HepG2 (cell line): Measurements from ENCODE around the gene TP73. TPM values are rescaled to one million over a fixed set of nuclear protein-coding genes. Genes with fewer than 3 reads are reported as not detected.
A peak's percentile ranks its signal among the peaks of the same experiment; 100 is the strongest.

Experiments used
- ATF6 ChIP-seq: sonication (generic); formaldehyde crosslinking; conservative IDR thresholded peaks from 2 replicates; pipeline ENCODE4 v1.4.0; 2020; ENCODE audit warnings: missing genetic modification reagents
- CSRNP2 ChIP-seq: sonication (generic); formaldehyde crosslinking; conservative IDR thresholded peaks from 2 replicates; pipeline ENCODE4 v1.8.0; 2022; ENCODE audit warnings: low read depth, missing genetic modification reagents
- CTCF ChIP-seq: sonication (generic); formaldehyde crosslinking; IDR thresholded peaks from 2 replicates; pipeline ENCODE4 v1.5.0; 2020; ENCODE audit warnings: mild to moderate bottlenecking, missing genetic modification reagents, moderate library complexity
- HNRNPL ChIP-seq: fragments of 200-400 bp; formaldehyde crosslinking; IDR thresholded peaks from 2 replicates; pipeline ENCODE4 v1.6.1; 2017; ENCODE audit warnings: mild to moderate bottlenecking, low read depth, low read length
- MLXIP ChIP-seq: sonication (generic); formaldehyde crosslinking; IDR thresholded peaks from 2 replicates; pipeline ENCODE4 v1.9.0; 2021; ENCODE audit warnings: missing genetic modification reagents, borderline replicate concordance
- NFIB ChIP-seq: sonication (generic); formaldehyde crosslinking; IDR thresholded peaks from 2 replicates; pipeline ENCODE4 v1.9.0; 2021; ENCODE audit warnings: missing genetic modification reagents, mild to moderate bottlenecking, borderline replicate concordance
- ZFP36L2 ChIP-seq: sonication (generic); formaldehyde crosslinking; IDR thresholded peaks from 2 replicates; pipeline ENCODE4 v1.4.0; 2020; ENCODE audit warnings: missing genetic modification reagents
- ZNF547 ChIP-seq: sonication (generic); formaldehyde crosslinking; IDR thresholded peaks from 2 replicates; pipeline ENCODE4 v1.5.1; 2020; ENCODE audit warnings: mild to moderate bottlenecking, missing genetic modification reagents
- ZSCAN21 ChIP-seq: sonication (generic); formaldehyde crosslinking; IDR thresholded peaks from 2 replicates; pipeline ENCODE4 v1.8.0; 2022; ENCODE audit warnings: mild to moderate bottlenecking, missing genetic modification reagents, moderate library complexity, borderline replicate concordance
- ZSCAN25 ChIP-seq: sonication (generic); formaldehyde crosslinking; IDR thresholded peaks from 2 replicates; pipeline ENCODE4 v1.8.0; 2022; ENCODE audit warnings: mild to moderate bottlenecking, missing genetic modification reagents
- polyA plus RNA-seq, 8 experiments: library from polyadenylated mRNA; depleted of rRNA in 3 of 8; stranded (reverse) in 7 of 8; unstranded in 1 of 8; fragments of >200 nt; fragmentation: Illumina TruSeq in 4 of 8; extraction: Trizol in 4 of 8; gene quantifications; 2 replicates each; pipeline versions ENCODE4 v1.2.1 to v1.2.3, GENCODE V29; 2011 to 2016; ENCODE audit warnings: low read depth in 4 of 8, missing spikeins in 1 of 8, mixed read lengths in 1 of 8; ENCODE audit not compliant: insufficient read depth in 1 of 8
- total RNA-seq, 5 experiments: library from RNA; depleted of rRNA; stranded (reverse); fragments of >200 nt; fragmentation: Illumina TruSeq; extraction: Trizol; gene quantifications; 2 replicates each; pipeline ENCODE4 v1.2.3, GENCODE V29; 2016; ENCODE audit warnings: low read depth in 1 of 5

Gene TP73
- total and polyA plus RNA-seq, 2 of the 13 experiments (the other 11 are each of a cell fraction or from before 2014, with no cell fraction given) = 0.49 to 1.1 TPM

- no peak for TF ChIP-seq CSRNP2 (CRISPR knock-in tag)
- no peak for TF ChIP-seq ZFP36L2
- 0 out of 2 replicates have a peak, but pooled peaks have one; percentile 14 for TF ChIP-seq ZSCAN25 (CRISPR knock-in tag)
- 0 out of 2 replicates have a peak, but pooled peaks have one; percentile 31 for TF ChIP-seq HNRNPL
- TF ChIP-seq ZSCAN21 (CRISPR knock-in tag) = peak; percentile 62; the same call in 1 of the 2 replicates
- no peak for TF ChIP-seq CTCF (CRISPR knock-in tag)
- peak; percentile 63 for TF ChIP-seq ZNF547 (CRISPR knock-in tag)
- TF ChIP-seq ATF6 (CRISPR knock-in tag) = no peak
- TF ChIP-seq NFIB (CRISPR knock-in tag) = no peak
- no peak for TF ChIP-seq MLXIP (CRISPR knock-in tag)
These were observed 65.6 kb downstream of the TP73 start (continued) for GRCh38 chr1:3717715-3718601.
